Gastroesophageal sphincter (tissue), 4 donors: ENCODE results near the gene ZGLP1. TPM values are rescaled to one million over a fixed set of nuclear protein-coding genes. Genes with fewer than 3 reads are reported as not detected.

Experiments used
- ATAC-seq: fragments of 150-250 bp; one replicate; pipeline ENCODE4 v1.9.1; 2016; ENCODE audit warnings: mild to moderate bottlenecking, moderate library complexity
- H3K27ac ChIP-seq, 4 donors: fragments of 200-600 bp; sonication (generic) in 3 of 4; 1 replicate in 3 of 4; 2 replicates in 1 of 4; pipeline ENCODE4 v1.5.1; 2016 to 2019
- H3K27me3 ChIP-seq: fragments of 200-600 bp; sonication (generic); one replicate; pipeline ENCODE4 v1.5.1; 2019
- H3K36me3 ChIP-seq, 2 donors: fragments of 200-600 bp; sonication (generic); one replicate each; pipeline ENCODE4 v1.5.1; 2019; ENCODE audit warnings: control low read depth in 1 of 2
- H3K4me1 ChIP-seq, 3 donors: fragments of 200-600 bp; sonication (generic); 1 replicate in 2 of 3; 2 replicates in 1 of 3; pipeline ENCODE4 v1.5.1; 2016 to 2019; ENCODE audit warnings: control low read depth in 2 of 3
- H3K4me3 ChIP-seq, 2 donors: fragments of 200-600 bp; sonication (generic); one replicate each; pipeline ENCODE4 v1.5.1; 2019; ENCODE audit warnings: mild to moderate bottlenecking in 1 of 2, moderate library complexity in 1 of 2
- H3K9me3 ChIP-seq, 3 donors: fragments of 200-600 bp; sonication (generic); one replicate each; pipeline ENCODE4 v1.5.1; 2017 to 2019; ENCODE audit warnings: control low read depth in 2 of 3
- CTCF ChIP-seq, 4 experiments: fragments of 200-600 bp in 2 of 4; fragments of 450-650 bp in 2 of 4; sonication (generic) in 1 of 4; IDR thresholded peaks; one replicate each; pipeline ENCODE4 v1.5.1; 2017 to 2019; ENCODE audit warnings: antibody characterized with exemption in 4 of 4, mild to moderate bottlenecking in 2 of 4, moderate library complexity in 2 of 4
- EP300 ChIP-seq: sonication (generic); formaldehyde crosslinking; IDR thresholded peaks from one replicate; pipeline ENCODE4 v1.6.1; 2017; ENCODE audit warnings: antibody characterized with exemption, mild to moderate bottlenecking
- POLR2A ChIP-seq, 2 donors: fragments of 450-650 bp; IDR thresholded peaks; one replicate each; pipeline ENCODE4 v1.6.1; 2017; ENCODE audit warnings: antibody characterized with exemption in 2 of 2, mild to moderate bottlenecking in 2 of 2, moderate library complexity in 1 of 2
- POLR2AphosphoS5 ChIP-seq: sonication (generic); formaldehyde crosslinking; IDR thresholded peaks from one replicate; pipeline ENCODE4 v1.6.1; 2017; ENCODE audit warnings: antibody characterized with exemption
- WGBS, 2 donors: methylation state at CpG; one replicate each; pipeline ENCODE4 v1.1.5; 2018; ENCODE audit warnings: low coverage in 1 of 2; 5-methylcytosine and 5-hydroxymethylcytosine counted together
- total RNA-seq, 4 donors: library from RNA; depleted of rRNA; stranded (reverse); fragments of >200 nt; gene quantifications; one replicate each; pipeline ENCODE4 v1.1.0, GENCODE V29; 2016

ZGLP1 gene
- total RNA-seq, 4 donors from 2014 or later = 0.81 to 2.5 (median 1.1) TPM; not detected in 1

- Histone ChIP-seq H3K27ac (peak overlapping the region in 1 of 4 donors; percentile 23), H3K27me3 (peaks cover 98% of the 10 kb centered on the region), H3K4me3 (peak overlapping the region in 1 of 2 donors; percentile 46), H3K4me1 (peaks cover 0 to 94% (median 53%) of the 10 kb centered on the region in 3 donors), H3K9me3 (no peaks in the 10 kb centered on the region), H3K36me3 (no peaks in the 10 kb centered on the region)
- TF ChIP-seq EP300 (no peak), POLR2A (IDR thresholded peaks at IDR 0.05) (peak in 1 of 2 donors; percentile 6)
- ATAC-seq = peak; percentile 24
- WGBS, 2 donors = 0% methylated on average over 6 of the region's 57 CpGs; no CpG with 5 or more reads in 1 of the 2 donors
These were observed 18.6 kb downstream of the ZGLP1 start for GRCh38 chr19:10290876-10291553.

GRCh38 chr19:10290357-10290875 is 19.2 kb downstream of the ZGLP1 start:
- Histone ChIP-seq H3K9me3 (no peaks in the 10 kb centered on the region), H3K4me3 (peak overlapping the region in 1 of 2 donors; percentile 46), H3K27ac (no peak overlapping the region), H3K27me3 (peaks cover 94% of the 10 kb centered on the region), H3K4me1 (peaks cover 0 to 88% (median 47%) of the 10 kb centered on the region in 3 donors), H3K36me3 (peaks cover 0 to 2% of the 10 kb centered on the region in 2 donors)
- no peak for ATAC-seq
- TF ChIP-seq POLR2AphosphoS5 (no peak), CTCF (IDR thresholded peaks at IDR 0.05) (no peak), POLR2A (IDR thresholded peaks at IDR 0.05) (no peak), EP300 (no peak)
- WGBS, 2 donors = 0 to 2% methylated on average over 20 to 27 of the region's 30 CpGs

GRCh38 chr19:10289836-10290356 is 19.7 kb downstream of the ZGLP1 start, which contains the start of gene ICAM5:
ICAM5 (plus strand) TSS chr19:10289952; CDS start chr19:10290044, 92 bp downstream.
- TF ChIP-seq POLR2A (IDR thresholded peaks at IDR 0.05) (no peak), EP300 (no peak), POLR2AphosphoS5 (no peak), CTCF (IDR thresholded peaks at IDR 0.05) (no peak)
- Histone ChIP-seq H3K4me1 (peaks cover 0 to 82% (median 42%) of the 10 kb centered on the region in 3 donors), H3K27ac (no peak within 1 kb of the TSS), H3K27me3 (peaks cover 94% of the 10 kb centered on the region), H3K36me3 (peaks cover 0 to 7% of the 10 kb centered on the region in 2 donors), H3K4me3 (peak within 1 kb of the TSS in 1 of 2 donors; percentile 46), H3K9me3 (no peaks in the 10 kb centered on the region)
- no peak for ATAC-seq
- whole genome bisulfite sequencing, 2 donors = 4% methylated on average over 9 of the region's 45 CpGs; no CpG with 5 or more reads in 1 of the 2 donors

- peaks cover 0 to 13% of the 10 kb centered on the region in 2 donors for H3K36me3 ChIP-seq
- WGBS, 2 donors = 3% methylated on average over 29 of the region's 50 CpGs; no CpG with 5 or more reads in 1 of the 2 donors
- H3K4me3 ChIP-seq = peak overlapping the region in 1 of 2 donors; percentile 46
- peaks cover 0 to 76% (median 42%) of the 10 kb centered on the region in 3 donors for H3K4me1 ChIP-seq
- H3K27ac ChIP-seq = no peak overlapping the region
- H3K9me3 ChIP-seq = no peaks in the 10 kb centered on the region
- H3K27me3 ChIP-seq = peaks cover 94% of the 10 kb centered on the region
- no peak for TF ChIP-seq POLR2A (IDR thresholded peaks at IDR 0.05)
- no peak for TF ChIP-seq POLR2AphosphoS5
- TF ChIP-seq EP300 = no peak
- TF ChIP-seq CTCF (IDR thresholded peaks at IDR 0.05) = no peak
- ATAC-seq = no peak
These were observed 20.3 kb downstream of the ZGLP1 start for GRCh38 chr19:10289167-10289835.

GRCh38 chr19:10288662-10289166 is 20.9 kb downstream of the ZGLP1 start:
- H3K4me1 ChIP-seq = peaks cover 0 to 71% (median 42%) of the 10 kb centered on the region in 3 donors

More at GRCh38 chr19:10288662-10289166, 20.9 kb downstream of the ZGLP1 start:
- H3K27ac ChIP-seq = no peak overlapping the region
- H3K27me3 ChIP-seq = peaks cover 94% of the 10 kb centered on the region
- no peaks in the 10 kb centered on the region for H3K9me3 ChIP-seq
- H3K4me3 ChIP-seq = peak overlapping the region in 1 of 2 donors; percentile 46
- peaks cover 0 to 19% of the 10 kb centered on the region in 2 donors for H3K36me3 ChIP-seq
- TF ChIP-seq POLR2AphosphoS5 = no peak
- no peak for TF ChIP-seq POLR2A (IDR thresholded peaks at IDR 0.05)
- TF ChIP-seq CTCF (IDR thresholded peaks at IDR 0.05) = no peak
- TF ChIP-seq EP300 = no peak
- 0 to 4% methylated on average over 12 to 21 of the region's 23 CpGs for WGBS, 2 donors
- ATAC-seq = no peak
